Omental fat pad (tissue), 4 donors: ENCODE results near the gene LENG9. TPM values are rescaled to one million over a fixed set of nuclear protein-coding genes. Genes with fewer than 3 reads are reported as not detected.

Source experiments
- ATAC-seq: fragments of 150-250 bp; one replicate; pipeline ENCODE4 v1.9.1; 2016; ENCODE audit warnings: mild to moderate bottlenecking, moderate library complexity; ENCODE audit not compliant: low FRiP score
- DNase-seq: peaks from one replicate; pipeline ENCODE4 v3.0.0-alpha.2; 2019; ENCODE audit warnings: low spot score
- small RNA-seq: library from RNA; depleted of rRNA; stranded (forward); fragments of <200 nt; gene quantifications from one replicate; pipeline ENCODE3, GENCODE V24; 2016
- total RNA-seq, 4 donors: library from RNA; depleted of rRNA; stranded (reverse); fragments of >200 nt; gene quantifications; one replicate each; pipeline ENCODE4 v1.1.0, GENCODE V29; 2016
- TF ChIP-seq, protein P1 (sequence below), 3 donors: fragments of 450-650 bp; IDR thresholded peaks; one replicate each; pipeline ENCODE4 v1.5.1; 2016 to 2017; ENCODE audit warnings: antibody characterized with exemption in 3 of 3, mild to moderate bottlenecking in 3 of 3, moderate library complexity in 2 of 3

LENG9 gene
- total RNA-seq, 4 donors from 2014 or later, result 6.6 to 9.1 (median 7.8) TPM

DNA sequence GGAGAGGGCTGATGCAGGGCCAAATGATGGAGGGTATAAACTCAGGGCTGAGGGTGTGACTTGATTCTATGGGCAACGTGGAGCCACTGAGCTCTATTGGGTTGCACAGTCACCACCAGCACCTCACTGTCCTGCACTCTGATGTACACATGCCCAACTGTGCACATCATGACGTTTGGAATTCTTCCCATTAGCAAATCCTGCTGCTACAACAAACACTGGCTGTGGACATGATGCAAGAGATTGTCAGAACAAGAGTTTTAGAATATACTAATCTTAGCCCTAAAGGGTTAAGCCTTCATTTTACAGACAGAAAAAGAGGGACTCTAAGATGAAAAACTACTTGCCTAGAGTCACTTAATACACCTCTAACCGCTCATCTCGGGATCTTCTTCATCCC is 50.7 kb downstream of the LENG9 start:
- no peak for ATAC-seq
- TF ChIP-seq, protein P1, sequence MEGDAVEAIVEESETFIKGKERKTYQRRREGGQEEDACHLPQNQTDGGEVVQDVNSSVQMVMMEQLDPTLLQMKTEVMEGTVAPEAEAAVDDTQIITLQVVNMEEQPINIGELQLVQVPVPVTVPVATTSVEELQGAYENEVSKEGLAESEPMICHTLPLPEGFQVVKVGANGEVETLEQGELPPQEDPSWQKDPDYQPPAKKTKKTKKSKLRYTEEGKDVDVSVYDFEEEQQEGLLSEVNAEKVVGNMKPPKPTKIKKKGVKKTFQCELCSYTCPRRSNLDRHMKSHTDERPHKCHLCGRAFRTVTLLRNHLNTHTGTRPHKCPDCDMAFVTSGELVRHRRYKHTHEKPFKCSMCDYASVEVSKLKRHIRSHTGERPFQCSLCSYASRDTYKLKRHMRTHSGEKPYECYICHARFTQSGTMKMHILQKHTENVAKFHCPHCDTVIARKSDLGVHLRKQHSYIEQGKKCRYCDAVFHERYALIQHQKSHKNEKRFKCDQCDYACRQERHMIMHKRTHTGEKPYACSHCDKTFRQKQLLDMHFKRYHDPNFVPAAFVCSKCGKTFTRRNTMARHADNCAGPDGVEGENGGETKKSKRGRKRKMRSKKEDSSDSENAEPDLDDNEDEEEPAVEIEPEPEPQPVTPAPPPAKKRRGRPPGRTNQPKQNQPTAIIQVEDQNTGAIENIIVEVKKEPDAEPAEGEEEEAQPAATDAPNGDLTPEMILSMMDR (IDR thresholded peaks at IDR 0.05), result no peak
- no peak for DNase-seq

Small RNA genes within 50 kb of the gene (small RNA-seq; reads per million reads assigned to genes)
- not detected for gene AC245884.3

Other genes with a start within 250 kb of the LENG9 start
- gene LILRB3, start 240.8 kb downstream of the LENG9 start, total RNA-seq, result 100 to 1,000 TPM in 1 of 4 donors, 10 to 100 TPM in 3; 11.7 to 135 (median 71.5) TPM
- gene LILRA6, start 221.0 kb downstream of the LENG9 start, total RNA-seq, result 10 to 100 TPM in 1 of 4 donors, 1 to 10 TPM in 3; 2.1 to 13.6 (median 7.3) TPM
- 10 to 100 TPM; 24.0 to 75.5 (median 39.4) TPM for gene LILRB5, start 206.5 kb downstream of the LENG9 start, total RNA-seq
- gene LILRB2, start 182.7 kb downstream of the LENG9 start, total RNA-seq, result 10 to 100 TPM in 2 of 4 donors, 1 to 10 TPM in 2; 3.5 to 15.4 (median 10.1) TPM
- 10 to 100 TPM in 1 of 4 donors, 1 to 10 TPM in 3; 3.7 to 13.2 (median 7.8) TPM for gene LILRA5, start 150.6 kb downstream of the LENG9 start, total RNA-seq
- gene LILRA4, start 124.6 kb downstream of the LENG9 start, total RNA-seq, result under 1 TPM in 1 of 4 donors, not detected in 3; 0.56 TPM
- 10 to 100 TPM; 24.3 to 82.5 (median 37.0) TPM for gene LAIR1, start 98.8 kb downstream of the LENG9 start, total RNA-seq
- under 1 TPM in 2 of 4 donors, not detected in 2; 0.28 to 0.84 TPM for gene TTYH1, start 48.3 kb downstream of the LENG9 start, total RNA-seq
- 100 to 1,000 TPM in 2 of 4 donors, 10 to 100 TPM in 2; 79.5 to 160 (median 112) TPM for gene LENG8, start 14.6 kb downstream of the LENG9 start, total RNA-seq
- 10 to 100 TPM; 12.1 to 24.1 (median 17.4) TPM for gene CDC42EP5, start 9.5 kb upstream of the LENG9 start, total RNA-seq
- not detected for gene LAIR2, start 39.1 kb upstream of the LENG9 start, total RNA-seq
- 1 to 10 TPM; 1.9 to 9.5 (median 6.9) TPM for gene LILRA2, start 110.0 kb upstream of the LENG9 start, total RNA-seq
- gene LILRA1, start 129.9 kb upstream of the LENG9 start, total RNA-seq, result 1 to 10 TPM in 3 of 4 donors, under 1 TPM in 1; 0.65 to 7.1 (median 2.5) TPM
- gene LILRB1, start 166.7 kb upstream of the LENG9 start, total RNA-seq, result 10 to 100 TPM in 1 of 4 donors, 1 to 10 TPM in 3; 1.4 to 17.3 (median 6.1) TPM
- 10 to 100 TPM in 2 of 4 donors, 1 to 10 TPM in 2; 7.8 to 36.7 (median 10.4) TPM for gene LILRB4, start 199.2 kb upstream of the LENG9 start, total RNA-seq